Measurements from ENCODE around the gene YAP1.

Gene YAP1

DNA sequence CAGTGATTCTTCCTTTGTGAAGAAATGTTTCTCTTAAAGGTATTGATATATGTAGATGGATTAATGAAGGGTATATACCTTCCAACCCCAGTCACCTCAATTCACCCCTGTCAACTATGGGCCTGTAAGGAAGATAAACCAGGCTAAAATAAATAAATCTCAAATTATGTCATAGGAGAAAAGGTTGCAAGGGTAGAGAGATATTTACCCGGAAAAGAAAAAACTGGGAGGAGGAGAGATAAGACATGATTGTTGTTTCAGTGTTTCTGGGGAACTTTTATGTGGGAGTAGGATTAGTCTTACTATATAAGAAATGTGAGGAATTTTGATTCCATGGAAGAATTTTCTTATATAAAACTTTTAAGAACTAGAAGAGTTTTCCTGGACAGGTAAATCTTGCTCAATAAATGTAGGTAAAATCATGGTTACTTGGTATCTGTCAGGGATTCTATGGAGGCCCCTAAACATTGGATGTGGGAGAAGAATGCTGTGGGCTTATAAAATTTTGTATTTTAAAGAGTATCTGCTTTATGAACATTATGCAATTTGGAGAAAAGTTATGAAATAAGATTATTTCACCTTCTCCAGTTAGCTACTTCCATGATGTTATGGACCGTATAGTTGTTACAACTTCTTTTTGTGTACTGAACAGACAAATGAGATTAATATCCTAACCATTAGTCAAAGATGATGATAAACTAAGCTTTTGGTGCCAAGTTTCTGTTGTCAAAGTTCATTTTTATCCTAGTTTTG is 6.4 kb downstream of the YAP1 start:
- no peak for DNase-seq

DNA sequence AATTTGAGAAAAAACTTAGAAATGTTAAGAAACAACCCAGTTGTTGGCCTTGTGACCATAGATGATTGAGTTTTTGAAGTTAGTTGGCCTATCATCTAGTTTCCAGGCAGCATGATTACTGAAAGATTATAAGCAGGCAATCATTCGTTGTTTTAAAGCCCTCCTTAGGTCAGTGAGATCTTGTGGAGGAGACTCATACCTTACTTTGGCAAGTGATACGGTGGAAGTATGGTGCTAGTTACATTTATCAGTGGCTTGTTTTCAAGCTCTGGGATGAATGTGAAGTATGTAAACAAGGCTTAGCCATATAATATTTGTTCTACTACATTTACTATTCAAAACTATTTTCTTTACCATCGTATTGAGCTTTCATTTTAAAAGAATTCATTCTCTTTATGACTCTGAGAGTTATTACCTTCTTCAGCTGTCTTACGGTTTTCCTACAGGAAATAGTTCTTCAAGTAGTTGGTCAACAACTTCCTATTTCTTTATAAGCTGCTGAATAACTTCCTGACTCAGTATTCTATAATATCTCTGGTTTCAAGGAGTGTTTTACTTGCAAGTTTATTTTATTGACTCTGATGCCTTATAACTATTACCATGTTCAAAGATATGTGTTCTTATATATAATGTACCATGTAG is 7.3 kb downstream of the YAP1 start:
- DNase-seq = no peak

DNA sequence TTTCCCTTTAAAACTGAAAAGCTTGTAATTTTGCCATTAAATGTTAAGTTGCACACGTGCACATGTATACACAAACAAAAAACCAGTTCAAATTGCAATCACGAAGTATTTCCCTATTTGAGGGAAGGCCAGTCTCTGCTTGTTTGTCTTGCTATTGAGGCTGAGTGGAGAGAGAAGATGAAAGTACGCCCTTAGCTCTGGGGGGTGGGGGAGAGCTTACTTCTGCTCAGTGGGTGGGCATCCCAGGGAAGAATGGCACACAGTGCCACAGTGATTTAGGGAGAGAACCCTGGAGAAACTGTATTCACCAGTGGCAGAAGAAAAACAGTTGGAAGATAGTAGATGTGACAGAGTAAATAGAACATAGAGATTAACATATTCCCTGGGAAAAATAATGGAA is 8.7 kb downstream of the YAP1 start:
- no peak for DNase-seq

DNA sequence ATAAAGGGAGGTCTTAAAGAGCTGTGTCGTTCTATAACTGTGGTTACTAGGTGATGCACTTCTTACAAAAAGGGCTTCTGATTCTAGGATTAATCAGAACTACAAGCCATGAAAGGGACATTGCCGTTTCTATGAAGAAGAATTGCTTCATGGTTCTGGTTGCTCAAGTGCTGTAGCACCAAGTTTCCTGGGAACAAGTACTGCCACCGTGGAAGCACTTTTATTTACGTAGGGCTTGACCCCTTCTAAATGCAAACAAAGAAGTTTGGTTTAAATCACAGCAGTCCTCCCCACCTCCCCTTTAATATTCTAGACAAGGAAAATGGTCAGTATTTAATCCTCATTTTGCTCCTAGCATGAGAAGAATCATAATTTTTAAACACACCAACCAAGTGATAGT is 9.8 kb downstream of the YAP1 start:
- DNase-seq = no peak

DNA sequence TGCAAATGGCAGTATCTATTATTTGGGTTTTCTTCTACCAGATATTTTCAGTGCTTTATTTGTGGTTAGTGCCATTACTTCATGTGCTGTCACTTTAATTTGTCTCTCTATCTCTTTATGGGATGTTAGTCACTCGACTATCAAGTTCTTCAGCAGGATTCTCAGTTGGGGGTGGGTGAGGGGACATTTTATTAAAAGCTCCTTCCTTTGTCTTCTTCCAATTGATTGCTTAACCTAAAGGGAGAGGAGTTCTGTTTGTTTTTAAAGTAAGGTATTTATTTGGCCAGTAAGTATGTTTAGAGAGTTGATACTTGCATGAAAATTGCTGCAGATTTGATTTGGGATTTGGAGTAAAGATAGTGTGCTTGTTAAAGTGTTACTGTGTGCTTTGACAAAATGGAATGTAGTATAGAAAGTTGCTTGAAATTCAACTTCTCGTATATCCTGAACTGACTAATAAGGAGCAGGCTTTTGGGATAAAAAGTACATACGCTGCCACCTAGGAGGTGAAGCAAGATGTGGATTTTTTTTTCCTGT is 10.3 kb downstream of the YAP1 start:
- no peak for DNase-seq

DNA sequence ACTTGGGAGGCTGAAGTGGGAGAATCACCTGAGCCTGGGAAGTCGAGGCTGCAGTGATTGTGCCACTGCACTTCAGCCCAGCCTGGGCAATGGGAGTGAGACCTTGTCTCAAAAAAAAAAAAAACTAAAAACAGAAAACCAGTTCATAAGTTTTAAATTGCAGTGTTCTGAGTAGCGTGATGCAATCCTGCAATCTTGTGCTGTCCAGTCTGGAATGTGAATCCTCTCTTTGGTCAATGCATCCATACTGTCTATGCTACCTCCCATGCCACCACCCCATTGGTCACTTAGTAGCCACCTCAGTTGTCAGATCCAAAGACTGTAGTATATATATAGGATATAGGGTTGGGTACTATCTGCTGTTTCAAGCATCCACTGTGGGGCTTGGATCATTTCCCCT is 11.1 kb downstream of the YAP1 start:
- no peak for DNase-seq

DNA sequence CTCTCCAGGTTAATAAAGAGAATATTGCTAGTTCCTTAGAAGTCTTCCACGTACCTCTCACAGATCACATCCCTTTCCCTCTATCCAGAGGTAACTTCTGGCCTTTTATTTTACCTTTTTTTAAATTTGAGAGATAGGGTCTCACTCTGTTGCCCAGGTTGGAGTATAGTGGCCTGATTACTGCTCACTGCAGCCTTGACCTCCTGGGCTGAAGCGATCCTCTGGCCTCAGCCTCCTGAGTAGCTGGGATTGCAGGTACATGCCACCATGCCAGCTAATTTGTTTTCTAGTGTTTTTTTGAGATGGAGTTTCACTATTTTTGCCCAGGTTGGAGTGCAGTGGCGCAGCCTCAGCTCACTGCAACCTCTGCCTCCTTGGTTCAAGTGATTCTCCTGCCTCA is 24.4 kb downstream of the YAP1 start:
- no peak for DNase-seq

DNA sequence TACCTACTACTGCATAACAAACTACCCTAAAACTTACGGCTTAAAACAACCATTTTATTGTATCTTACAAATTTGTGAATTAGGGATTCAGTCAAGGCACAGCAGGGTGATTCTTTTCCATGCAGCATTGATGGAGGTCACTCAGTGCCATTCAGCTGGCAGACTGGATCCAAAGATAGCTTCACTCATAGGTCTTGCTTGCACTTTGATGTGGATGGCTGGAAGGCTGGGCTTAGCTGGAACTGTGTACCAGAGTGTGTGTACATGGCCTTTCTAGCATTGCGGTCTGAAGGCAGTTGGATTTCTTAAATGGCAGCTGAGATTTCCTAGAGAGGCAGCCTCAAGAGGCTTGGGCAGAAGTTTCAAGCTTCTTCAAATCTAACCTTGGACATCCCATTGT is 25.0 kb downstream of the YAP1 start:
- no peak for DNase-seq

DNA sequence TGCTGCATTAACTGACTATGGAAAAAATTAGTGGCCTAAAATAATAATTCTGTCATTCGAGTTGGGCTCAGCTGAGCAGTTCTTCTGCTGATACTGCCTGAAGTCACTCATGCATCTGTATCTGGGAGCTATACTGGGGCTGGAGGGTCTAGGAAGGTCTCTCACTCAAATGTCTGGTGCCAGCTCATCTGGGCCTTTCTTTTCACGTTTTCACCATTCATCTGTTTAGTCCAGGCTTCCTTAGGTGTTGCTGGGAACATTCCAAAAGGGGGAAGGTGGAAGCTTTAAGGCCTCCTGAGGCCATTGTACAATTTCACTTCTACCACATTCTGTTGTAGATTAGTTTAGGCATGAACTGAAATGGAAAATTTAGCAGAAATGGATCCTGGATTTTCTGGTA is 28.0 kb downstream of the YAP1 start:
- no peak for DNase-seq

DNA sequence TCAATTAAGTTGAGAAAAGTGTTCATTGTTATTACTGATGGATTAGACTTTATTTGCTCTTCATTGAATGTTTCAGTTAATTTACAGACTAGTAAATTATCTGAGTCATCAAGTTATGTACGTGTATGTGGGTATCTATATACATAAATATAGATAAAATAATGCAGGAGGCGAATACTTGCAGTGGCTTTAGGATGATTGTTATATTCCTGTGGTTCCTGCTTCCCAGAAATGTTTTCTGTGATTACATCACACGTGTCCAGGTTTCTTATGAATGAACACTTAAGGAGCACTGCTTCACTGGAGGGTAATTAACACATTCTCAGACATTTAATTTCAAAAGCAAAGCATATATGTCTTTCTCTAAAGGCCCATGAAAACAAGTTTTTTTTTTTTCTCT is 28.4 kb downstream of the YAP1 start:
- no peak for DNase-seq

DNA sequence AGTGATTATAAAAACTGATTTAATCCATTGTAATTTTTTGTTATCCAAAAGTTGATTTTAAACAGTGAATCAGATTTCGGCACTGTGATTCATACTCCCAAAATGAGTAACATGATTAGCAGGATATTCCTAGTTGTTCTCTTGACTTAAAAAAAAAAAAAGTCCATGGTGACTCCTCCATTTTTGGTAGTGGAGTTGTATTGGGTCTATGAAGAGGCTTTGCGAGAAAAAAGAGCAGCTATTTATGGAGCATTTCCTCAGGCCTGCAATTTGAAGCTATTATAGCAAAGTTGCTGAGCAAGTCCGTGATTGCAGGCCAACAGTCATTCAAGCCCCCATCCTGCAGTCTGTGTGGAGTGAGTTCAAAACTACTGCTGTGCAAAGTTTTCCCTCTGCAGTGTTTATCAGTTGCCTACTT is 28.8 kb downstream of the YAP1 start:
- DNase-seq = no peak

DNA sequence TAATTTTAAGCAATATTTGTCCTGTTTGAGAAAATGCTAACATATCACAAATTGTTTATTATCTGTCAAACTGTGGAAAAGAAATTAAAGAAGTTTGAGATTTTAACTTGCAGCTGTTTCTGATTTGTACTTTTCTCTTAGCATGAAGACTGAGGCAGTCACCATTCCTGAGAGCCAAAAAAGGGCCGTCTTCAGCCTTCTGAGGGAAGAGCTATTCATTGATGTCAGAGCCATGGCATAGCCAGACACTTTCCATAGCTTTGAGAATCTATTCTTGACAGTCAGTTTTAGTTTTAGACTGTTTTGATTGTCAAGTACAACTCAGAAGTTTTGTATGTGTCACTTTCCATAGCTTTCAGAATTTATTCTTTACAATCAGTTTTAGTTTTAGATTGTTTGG is 32.1 kb downstream of the YAP1 start:
- no peak for DNase-seq

DNA sequence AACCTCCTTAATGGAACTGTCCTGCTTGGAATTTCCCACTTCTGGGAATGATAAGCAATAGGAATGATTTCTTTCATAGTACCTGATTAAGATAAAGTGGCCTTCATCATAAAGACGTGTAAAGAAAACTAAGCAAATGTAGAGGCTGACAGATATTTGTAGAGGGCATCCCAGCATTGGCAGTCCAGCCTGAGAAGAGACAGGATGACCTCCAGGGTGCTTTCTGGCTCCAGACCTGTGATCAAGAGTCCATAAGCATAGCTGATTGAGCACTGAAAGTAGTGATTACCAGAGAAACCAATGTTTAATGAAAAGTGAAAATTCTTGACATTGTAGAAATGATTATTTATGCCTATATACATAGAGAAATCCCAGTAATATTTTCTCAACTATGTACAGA is 33.6 kb downstream of the YAP1 start:
- DNase-seq = no peak

DNA sequence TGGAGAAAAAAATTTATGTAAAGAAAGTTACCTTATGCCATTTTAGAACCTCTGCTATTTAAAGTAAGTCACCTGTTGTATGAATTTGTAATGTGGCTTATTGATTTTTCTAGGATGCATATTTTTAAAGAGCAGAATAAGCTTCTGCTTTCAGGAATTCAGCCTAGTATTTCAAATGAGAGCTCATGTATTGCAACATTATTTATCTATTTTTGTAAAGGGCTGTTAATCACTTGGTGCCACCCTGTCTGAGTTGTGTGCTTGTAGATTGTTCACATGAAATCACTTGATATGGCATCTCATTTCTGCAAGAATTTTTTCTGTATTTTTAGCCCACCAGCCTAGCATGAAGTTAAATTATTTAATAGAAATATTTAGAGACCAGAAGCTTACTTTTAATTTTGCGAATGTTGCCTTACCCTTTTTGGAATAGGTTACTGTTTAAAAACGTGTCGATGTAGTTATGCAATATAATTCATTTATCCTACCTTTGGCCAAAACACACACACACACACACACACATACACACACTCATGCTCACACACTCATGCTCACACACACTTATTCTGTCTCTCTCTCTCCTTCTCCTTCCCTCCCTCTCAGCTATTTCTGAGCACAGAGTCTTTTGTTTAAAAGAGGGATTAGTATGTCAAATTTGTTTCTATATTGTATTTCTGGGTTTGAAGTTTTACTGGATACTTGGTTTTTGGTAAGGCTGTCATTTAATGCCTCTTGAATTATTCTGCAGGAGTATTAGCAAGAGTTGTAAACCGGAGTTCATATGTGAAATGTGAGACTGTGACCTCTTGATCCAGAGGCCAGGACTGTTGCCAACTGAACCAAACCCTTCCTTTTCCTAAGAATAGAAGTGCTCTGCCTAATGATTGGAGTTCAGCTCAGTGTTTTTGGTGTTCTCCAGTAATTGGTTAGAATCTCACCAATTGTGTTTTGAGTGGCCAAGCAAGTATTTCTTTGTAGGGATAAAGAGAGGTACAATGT is 34.4 kb downstream of the YAP1 start:
- DNase-seq = no peak

DNA sequence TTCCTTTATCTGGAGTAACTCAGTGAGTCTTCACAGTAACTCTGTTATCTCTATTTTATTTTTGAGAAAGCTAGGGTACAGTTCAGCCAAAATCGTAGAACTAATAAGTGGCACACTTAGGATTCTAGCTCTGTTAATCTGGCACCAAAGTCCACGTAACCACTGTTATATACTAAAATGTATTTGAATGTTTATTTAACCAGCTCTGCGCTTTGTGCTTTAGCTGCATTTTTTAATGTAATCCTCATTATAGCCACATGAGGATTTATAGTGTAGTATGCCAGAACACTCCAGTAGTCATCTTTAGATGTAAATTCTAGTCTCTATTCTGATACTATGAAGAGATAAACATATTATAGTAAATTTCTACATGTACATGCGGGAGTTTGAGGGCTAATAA is 36.8 kb downstream of the YAP1 start:
- no peak for DNase-seq

DNA sequence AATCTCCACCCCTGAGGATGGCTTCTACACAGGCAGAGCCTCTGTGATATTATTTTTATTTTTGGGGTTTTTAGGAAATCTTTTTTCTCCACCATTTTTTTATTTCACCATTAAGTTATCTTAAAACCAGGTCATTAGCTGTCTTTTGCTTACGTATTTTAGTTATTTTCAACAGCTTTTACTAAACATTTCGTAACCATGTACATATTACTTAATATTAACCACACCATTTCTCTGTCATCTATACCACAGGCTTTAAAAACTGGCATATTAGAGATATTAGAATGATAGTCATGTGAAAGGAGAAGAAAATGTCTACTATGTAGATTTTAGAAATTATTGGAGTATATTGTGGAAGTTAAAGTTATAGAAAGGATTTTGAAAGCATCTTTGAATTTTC is 37.4 kb downstream of the YAP1 start:
- no peak for DNase-seq

DNA sequence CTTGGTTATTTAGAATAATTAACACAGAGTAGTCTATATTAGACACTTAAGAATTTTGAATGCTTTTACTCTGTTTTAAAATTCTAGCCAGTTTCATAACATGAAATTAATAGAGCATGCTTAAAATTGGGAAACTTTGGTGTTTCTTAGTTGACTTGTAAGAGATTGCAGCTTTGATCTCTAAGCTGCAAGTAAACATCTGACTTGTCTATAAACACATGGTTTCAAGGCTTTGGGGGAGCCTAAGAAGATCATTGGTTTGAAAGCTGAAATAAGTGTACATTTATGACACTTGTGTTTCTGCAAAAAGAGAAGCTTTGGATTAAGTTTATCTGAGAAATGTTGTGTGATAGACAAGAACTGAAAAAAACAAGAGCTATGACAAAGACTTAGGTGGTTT is 37.8 kb downstream of the YAP1 start:
- DNase-seq = no peak

DNA sequence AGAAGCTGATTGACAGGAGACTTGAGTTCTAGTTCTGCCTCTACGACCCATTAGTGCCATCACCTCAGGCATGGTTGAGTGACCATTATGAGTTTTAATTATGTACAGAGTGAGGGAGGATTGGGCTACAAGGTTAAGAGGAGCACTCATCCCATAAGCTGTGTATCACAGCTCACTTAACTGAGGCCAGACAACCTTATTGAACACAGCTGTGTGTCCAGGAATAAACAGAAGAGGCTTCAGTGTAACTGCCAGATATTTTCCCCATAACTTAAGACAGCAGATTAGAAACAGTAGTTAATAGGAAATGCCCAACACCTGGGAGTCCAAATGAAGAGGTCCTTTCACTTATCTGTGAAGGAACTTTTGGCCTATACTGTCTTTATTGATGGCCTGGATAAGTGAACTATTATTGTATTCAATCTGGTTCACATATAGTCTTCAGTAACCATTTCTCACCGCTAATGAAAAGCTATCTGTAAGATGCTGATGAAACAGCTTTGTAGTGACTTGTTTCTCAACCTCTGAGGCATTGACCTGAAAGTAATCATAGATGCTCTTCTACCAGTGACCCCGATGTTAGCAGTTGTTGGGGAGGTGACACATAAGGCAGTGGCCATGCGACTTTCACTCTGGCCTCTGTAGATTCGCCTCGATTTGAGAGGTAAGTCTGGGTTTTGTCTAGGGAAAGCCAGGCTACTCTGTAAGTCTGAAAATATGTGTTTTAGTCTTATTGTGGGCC is 41.7 kb downstream of the YAP1 start:
- no peak for DNase-seq

DNA sequence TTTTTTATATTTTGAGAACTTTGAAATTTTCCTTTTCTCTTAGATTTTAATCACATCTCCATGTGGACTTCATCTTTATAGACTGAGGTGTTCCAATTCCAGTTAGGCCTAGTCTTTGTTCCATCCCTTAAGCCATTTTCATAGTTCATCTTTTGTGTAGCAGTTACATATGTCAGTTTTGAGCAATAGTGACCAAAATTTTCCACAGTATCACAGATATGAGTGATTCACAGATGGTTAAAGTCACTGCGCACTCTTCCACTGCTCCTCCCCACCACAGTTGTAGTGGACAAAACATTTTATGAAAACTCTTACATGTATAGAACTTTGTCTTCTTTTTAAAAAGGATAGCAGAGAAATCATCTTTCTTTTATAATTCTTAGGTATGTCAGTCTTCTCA is 42.8 kb downstream of the YAP1 start:
- no peak for DNase-seq

DNA sequence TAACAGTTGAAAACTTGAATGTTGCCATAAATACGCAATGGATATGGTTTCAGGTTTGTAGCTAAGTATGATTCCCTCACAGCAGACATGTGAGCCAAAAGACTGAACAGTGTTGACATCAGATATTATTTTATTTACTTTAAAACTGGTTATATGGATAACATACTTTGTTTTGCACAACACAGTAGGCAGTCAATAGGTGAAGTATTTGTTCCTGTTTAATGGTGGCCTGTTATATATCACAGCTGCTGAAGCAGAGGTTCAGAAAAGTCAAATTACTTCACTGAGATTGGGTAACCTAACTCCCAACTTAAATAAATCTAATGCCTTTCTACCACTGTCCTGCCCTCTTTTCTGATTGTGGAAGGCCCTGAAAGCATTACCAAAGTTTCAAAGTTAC is 44.6 kb downstream of the YAP1 start:
- no peak for DNase-seq

DNA sequence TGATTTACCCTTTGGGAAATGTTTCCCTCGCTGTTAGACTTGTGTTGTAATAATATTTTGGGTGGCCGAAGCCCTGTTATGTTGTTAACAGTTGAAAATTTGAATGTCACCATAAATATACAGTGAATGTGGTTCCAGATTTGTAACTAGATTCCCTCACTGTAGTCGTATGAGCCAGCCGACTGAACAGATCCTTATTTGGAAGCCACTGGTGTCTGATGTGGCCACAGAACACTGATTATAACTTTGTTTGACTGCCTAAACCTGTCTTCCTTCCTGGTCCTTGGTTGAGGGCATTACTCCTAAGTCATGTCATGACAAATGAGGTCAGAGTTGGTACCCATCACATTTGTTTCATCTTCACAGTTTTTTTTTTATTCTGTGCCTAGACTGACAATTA is 45.4 kb downstream of the YAP1 start:
- DNase-seq = no peak

Data from nucleus accumbens (tissue), 56 donors.